Tibial artery (tissue), 4 donors: ENCODE results near the gene TUB.
A peak's percentile ranks its signal among the peaks of the same experiment; 100 is the strongest.

Source experiments
- DNase-seq, 2 donors: peaks; one replicate each; pipeline ENCODE4 v3.0.0-alpha.2; 2019
- H3K27ac ChIP-seq, 2 donors: fragments of 200-600 bp; sonication (generic) in 1 of 2; 1 replicate in 1 of 2; 2 replicates in 1 of 2; pipeline ENCODE4 v1.5.1; 2018 to 2019; ENCODE audit warnings: mild to moderate bottlenecking in 1 of 2
- H3K27me3 ChIP-seq, 2 donors: fragments of 200-600 bp; sonication (generic) in 1 of 2; one replicate each; pipeline versions ENCODE4 v1.5.1 to v1.6.0; 2016 to 2019
- H3K36me3 ChIP-seq, 3 donors: fragments of 200-600 bp; sonication (generic) in 2 of 3; one replicate each; pipeline ENCODE4 v1.5.1; 2016 to 2019; ENCODE audit warnings: mild to moderate bottlenecking in 2 of 3
- H3K4me1 ChIP-seq, 4 donors: fragments of 200-600 bp; sonication (generic) in 2 of 4; 1 replicate in 3 of 4; 2 replicates in 1 of 4; pipeline ENCODE4 v1.5.1; 2016 to 2019
- H3K4me3 ChIP-seq, 2 donors: fragments of 200-600 bp; sonication (generic) in 1 of 2; 1 replicate in 1 of 2; 2 replicates in 1 of 2; pipeline ENCODE4 v1.5.1; 2018 to 2019; ENCODE audit warnings: mild to moderate bottlenecking in 2 of 2
- H3K9me3 ChIP-seq, 3 donors: fragments of 200-600 bp; sonication (generic) in 1 of 3; one replicate each; pipeline ENCODE4 v1.5.1; 2016 to 2019
- intact Hi-C: fragments of 100-400 bp; cut with DNase I; formaldehyde crosslinking; loops from one replicate; pipeline ENCODE4 v1.15.0; 2023; ENCODE audit warnings: low total_unique reads
- TF ChIP-seq, protein P1 (sequence below), 2 experiments: fragments of 200-600 bp in 1 of 2; fragments of 450-650 bp in 1 of 2; IDR thresholded peaks; one replicate each; pipeline ENCODE4 v1.5.1; 2017 to 2019; ENCODE audit warnings: antibody characterized with exemption in 2 of 2, mild to moderate bottlenecking in 1 of 2, moderate library complexity in 1 of 2

The TUB gene

DNA sequence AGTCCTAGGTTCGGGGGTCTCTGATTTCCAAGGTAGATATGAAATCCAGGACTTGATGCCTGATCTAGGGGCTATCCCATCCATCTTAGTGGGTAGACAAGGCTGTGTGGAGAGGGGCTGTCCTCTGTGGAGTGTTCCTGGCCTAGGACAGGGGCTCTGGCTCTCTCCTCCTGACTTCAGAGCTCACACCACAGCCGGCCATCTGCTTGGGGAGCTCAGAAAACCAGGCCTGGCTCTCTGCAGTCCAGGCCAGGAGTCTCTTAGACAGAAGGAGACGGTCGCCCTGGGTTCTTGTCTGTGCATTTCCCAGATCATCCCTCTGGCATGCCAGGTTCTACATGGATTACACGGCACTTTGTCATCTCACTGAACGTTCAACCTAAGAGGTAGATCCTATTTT lies 17.9 kb downstream of the TUB start:
- Histone ChIP-seq H3K4me1 (no peaks in the 10 kb centered on the region), H3K36me3 (peaks cover 0 to 79% (median 65%) of the 10 kb centered on the region in 3 donors), H3K4me3 (no peak overlapping the region), H3K27me3 (no peaks in the 10 kb centered on the region), H3K9me3 (no peaks in the 10 kb centered on the region), H3K27ac (no peak overlapping the region)
- TF ChIP-seq, protein P1, sequence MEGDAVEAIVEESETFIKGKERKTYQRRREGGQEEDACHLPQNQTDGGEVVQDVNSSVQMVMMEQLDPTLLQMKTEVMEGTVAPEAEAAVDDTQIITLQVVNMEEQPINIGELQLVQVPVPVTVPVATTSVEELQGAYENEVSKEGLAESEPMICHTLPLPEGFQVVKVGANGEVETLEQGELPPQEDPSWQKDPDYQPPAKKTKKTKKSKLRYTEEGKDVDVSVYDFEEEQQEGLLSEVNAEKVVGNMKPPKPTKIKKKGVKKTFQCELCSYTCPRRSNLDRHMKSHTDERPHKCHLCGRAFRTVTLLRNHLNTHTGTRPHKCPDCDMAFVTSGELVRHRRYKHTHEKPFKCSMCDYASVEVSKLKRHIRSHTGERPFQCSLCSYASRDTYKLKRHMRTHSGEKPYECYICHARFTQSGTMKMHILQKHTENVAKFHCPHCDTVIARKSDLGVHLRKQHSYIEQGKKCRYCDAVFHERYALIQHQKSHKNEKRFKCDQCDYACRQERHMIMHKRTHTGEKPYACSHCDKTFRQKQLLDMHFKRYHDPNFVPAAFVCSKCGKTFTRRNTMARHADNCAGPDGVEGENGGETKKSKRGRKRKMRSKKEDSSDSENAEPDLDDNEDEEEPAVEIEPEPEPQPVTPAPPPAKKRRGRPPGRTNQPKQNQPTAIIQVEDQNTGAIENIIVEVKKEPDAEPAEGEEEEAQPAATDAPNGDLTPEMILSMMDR (IDR thresholded peaks at IDR 0.05) = no peak
- no peak for DNase-seq
- intact Hi-C loops = loop anchor here (5.0 kb wide), 1 partner anchor 92 kb away; no protein-coding TSS in a partner anchor

GRCh38 chr11:8099291-8099899 lies 18.4 kb downstream of the TUB start:
- DNase-seq = peak; percentile 84
- Histone ChIP-seq H3K27ac (no peak overlapping the region), H3K27me3 (no peaks in the 10 kb centered on the region), H3K4me3 (no peak overlapping the region), H3K9me3 (no peaks in the 10 kb centered on the region), H3K36me3 (peaks cover 0 to 79% (median 64%) of the 10 kb centered on the region in 3 donors), H3K4me1 (no peaks in the 10 kb centered on the region)
- intact Hi-C loops = loop anchor here (5.0 kb wide), 1 partner anchor 92 kb away; no protein-coding TSS in a partner anchor
- TF ChIP-seq, protein P1 (IDR thresholded peaks at IDR 0.05) = peak; percentile 74 to 79

DNA sequence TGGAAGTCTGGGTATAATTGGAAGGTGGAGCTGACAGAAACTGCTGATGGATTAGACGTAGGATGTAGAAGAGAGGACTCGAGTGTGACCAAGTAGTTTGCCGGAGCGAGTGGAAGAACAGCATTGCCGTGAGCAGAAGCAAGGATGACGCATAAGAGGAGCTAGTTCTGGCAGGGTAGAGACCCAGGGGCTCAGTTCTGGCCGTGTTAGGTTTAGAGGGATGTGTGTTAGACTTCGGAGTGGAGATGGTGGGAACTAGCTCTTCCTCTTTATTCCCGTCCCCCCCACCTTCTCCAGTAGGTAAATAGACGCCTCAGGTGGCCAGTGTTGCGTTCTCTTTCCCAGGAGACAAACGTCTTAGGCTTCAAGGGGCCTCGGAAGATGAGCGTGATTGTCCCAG lies 19.1 kb downstream of the TUB start:
- Histone ChIP-seq H3K4me1 (no peaks in the 10 kb centered on the region), H3K36me3 (peaks cover 0 to 83% (median 64%) of the 10 kb centered on the region in 3 donors), H3K27ac (no peak overlapping the region), H3K4me3 (no peak overlapping the region), H3K9me3 (no peaks in the 10 kb centered on the region), H3K27me3 (no peaks in the 10 kb centered on the region)
- DNase-seq = no peak
- intact Hi-C loops = no loop called here
- TF ChIP-seq, protein P1 (IDR thresholded peaks at IDR 0.05) = no peak

DNA sequence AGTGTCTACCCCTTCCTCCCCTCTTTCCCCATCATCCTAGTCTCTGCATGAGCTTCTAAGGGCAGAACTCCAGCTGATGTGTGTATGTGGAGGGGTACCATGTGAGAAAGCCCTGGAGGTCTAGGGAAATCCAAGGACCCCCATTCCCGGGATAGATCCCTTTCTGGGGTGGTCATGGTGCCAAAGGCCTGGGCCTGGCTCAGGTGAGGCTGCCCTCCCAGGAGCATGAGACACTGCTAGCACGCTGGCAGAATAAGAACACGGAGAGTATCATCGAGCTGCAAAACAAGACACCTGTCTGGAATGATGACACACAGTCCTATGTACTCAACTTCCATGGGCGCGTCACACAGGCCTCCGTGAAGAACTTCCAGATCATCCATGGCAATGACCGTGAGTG lies 19.6 kb downstream of the TUB start:
- H3K4me3 ChIP-seq = no peak overlapping the region
- H3K36me3 ChIP-seq = peaks cover 0 to 84% (median 69%) of the 10 kb centered on the region in 3 donors
- H3K27ac ChIP-seq = no peak overlapping the region
- no peaks in the 10 kb centered on the region for H3K27me3 ChIP-seq
- no peaks in the 10 kb centered on the region for H3K9me3 ChIP-seq
- intact Hi-C loops = no loop called here
- no peaks in the 10 kb centered on the region for H3K4me1 ChIP-seq
- no peak for DNase-seq
- TF ChIP-seq, protein P1 (IDR thresholded peaks at IDR 0.05) = no peak

DNA sequence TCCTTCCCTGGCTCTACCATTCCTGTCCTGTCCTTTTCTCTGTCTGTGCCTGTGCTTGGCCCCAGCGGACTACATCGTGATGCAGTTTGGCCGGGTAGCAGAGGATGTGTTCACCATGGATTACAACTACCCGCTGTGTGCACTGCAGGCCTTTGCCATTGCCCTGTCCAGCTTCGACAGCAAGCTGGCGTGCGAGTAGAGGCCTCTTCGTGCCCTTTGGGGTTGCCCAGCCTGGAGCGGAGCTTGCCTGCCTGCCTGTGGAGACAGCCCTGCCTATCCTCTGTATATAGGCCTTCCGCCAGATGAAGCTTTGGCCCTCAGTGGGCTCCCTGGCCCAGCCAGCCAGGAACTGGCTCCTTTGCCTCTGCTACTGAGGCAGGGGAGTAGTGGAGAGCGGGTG lies 20.4 kb downstream of the TUB start:
- H3K4me3 ChIP-seq = no peak overlapping the region
- TF ChIP-seq, protein P1 (IDR thresholded peaks at IDR 0.05) = no peak
- H3K27me3 ChIP-seq = no peaks in the 10 kb centered on the region
- no peaks in the 10 kb centered on the region for H3K4me1 ChIP-seq
- no peaks in the 10 kb centered on the region for H3K9me3 ChIP-seq
- no peak for DNase-seq
- H3K36me3 ChIP-seq = peaks cover 0 to 90% (median 70%) of the 10 kb centered on the region in 3 donors
- H3K27ac ChIP-seq = no peak overlapping the region
- intact Hi-C loops = no loop called here
